GM12891 (cell line): ENCODE measurements around the gene FAM114A2.
"Not testable (repeated sequence)": the region's sequence is repeated elsewhere in the genome, so short reads cannot be mapped to it uniquely, and the experiment has no call there.

Experiments used
- DNase-seq: peaks from one replicate; pipeline ENCODE4 v3.0.0; 2011; ENCODE audit warnings: low spot score; ENCODE audit not compliant: insufficient read length
- FAIRE-seq: peaks from 2 replicates; lab custom pipeline; 2011; peaks lifted over from hg19 to GRCh38; lab: Jason Lieb, UNC
- PAX5 ChIP-seq: IDR thresholded peaks from 2 replicates; pipeline ENCODE4 v1.6.1; 2011; ENCODE audit warnings: low read length, moderate library complexity, mild to moderate bottlenecking; ENCODE audit not compliant: insufficient read depth, severe bottlenecking
- POLR2A ChIP-seq: IDR thresholded peaks from 2 replicates; pipeline ENCODE4 v1.6.1; 2011; ENCODE audit warnings: low read depth, low read length, control low read depth
- POLR2AphosphoS5 ChIP-seq: IDR thresholded peaks from 2 replicates; pipeline ENCODE4 v1.6.1; 2011; ENCODE audit warnings: low read depth, low read length, control low read depth
- POU2F2 ChIP-seq: IDR thresholded peaks from 2 replicates; pipeline ENCODE4 v1.6.1; 2011; ENCODE audit warnings: low read depth, mild to moderate bottlenecking, control low read depth, low read length, moderate library complexity
- SPI1 ChIP-seq: IDR thresholded peaks from 2 replicates; pipeline ENCODE4 v1.6.1; 2011; ENCODE audit warnings: low read depth, low read length, control low read depth
- TAF1 ChIP-seq: IDR thresholded peaks from 2 replicates; pipeline ENCODE4 v1.6.1; 2011; ENCODE audit warnings: low read depth, low read length, control low read depth

FAM114A2 gene

DNA sequence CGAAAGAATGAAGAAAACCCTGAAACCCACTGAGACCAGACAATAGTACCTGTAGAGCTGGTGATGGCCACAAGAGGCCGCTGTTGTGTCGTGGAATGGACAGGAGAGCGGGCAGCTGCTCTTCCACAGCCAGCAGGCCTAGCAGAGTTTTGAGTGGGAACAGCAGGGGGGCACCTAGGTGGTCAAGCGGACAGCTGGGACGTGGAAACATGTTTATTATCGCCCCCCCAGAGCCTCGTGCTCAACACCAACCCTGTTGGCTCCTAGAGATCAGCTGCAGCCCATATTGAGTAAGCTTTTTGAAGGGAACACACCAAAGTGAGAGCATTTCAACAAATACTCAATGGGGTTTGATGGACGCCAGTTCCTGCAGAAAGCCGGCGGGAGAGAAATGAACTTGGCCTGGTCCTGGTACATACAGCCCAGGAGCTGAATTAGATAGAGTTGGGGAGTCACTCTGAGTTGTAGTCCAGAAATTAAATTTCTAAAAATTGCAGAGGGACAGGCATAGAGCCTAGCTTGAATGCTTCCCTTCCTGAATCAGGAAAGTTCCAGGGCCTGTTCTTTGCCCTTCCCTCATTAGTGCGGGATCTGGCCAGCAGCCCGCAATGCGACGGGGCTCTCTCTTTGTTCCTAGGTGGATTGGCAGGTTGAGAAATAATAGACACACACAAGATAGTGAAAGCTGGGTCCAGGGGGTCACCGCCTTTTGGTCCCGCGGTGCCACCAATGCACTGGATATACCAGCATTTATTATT is 33.9 kb upstream of the FAM114A2 start:
- FAIRE-seq, result peak; percentile 85
- peak; percentile 56 for DNase-seq
- TF ChIP-seq POLR2A, result no peak
- TF ChIP-seq POU2F2, result no peak
- TF ChIP-seq PAX5, result no peak

GRCh38 chr5:154071799-154072413 is 33.2 kb upstream of the FAM114A2 start:
- DNase-seq, result no peak
- TF ChIP-seq SPI1, result no peak
- no peak for TF ChIP-seq POLR2A
- no peak for TF ChIP-seq TAF1
- no peak for TF ChIP-seq POU2F2
- TF ChIP-seq PAX5, result no peak
- no peak for TF ChIP-seq POLR2AphosphoS5
- FAIRE-seq, result peak; percentile 35

DNA sequence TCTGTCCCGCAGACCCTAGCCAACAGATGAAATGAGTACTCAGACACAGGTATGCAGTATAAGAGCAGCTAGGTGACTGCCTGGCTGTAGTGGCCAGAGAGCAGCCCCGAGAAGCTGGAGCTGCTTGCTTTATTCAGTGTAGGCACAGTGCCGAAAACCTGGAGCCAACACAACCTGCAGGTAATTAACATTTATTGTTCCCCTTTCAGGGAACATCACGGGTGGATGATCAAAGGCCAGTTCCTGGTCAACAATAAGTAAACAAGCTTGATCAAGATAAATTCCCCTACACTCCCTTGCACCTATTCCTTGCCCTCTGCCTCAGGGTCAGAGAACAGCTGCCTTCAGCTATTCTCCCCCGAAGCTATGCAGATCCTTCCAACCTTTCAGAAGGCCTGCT is 31.1 kb upstream of the FAM114A2 start:
- not testable (repeated sequence) for FAIRE-seq, DNase-seq

- no peak for TF ChIP-seq PAX5
- TF ChIP-seq POU2F2, result no peak
- TF ChIP-seq POLR2A, result no peak
- no peak for TF ChIP-seq SPI1
- no peak for TF ChIP-seq POLR2AphosphoS5
- TF ChIP-seq TAF1, result no peak
- DNase-seq, result no peak
- no peak for FAIRE-seq
Measured at GRCh38 chr5:154065971-154066370, 27.3 kb upstream of the FAM114A2 start.

- no peak for DNase-seq
- no peak for TF ChIP-seq POLR2A
- TF ChIP-seq SPI1, result no peak
- TF ChIP-seq POLR2AphosphoS5, result no peak
- no peak for FAIRE-seq
Measured at GRCh38 chr5:154063372-154063771, 24.7 kb upstream of the FAM114A2 start.

- FAIRE-seq, result no peak
- TF ChIP-seq TAF1 (no peak), POU2F2 (no peak), POLR2A (no peak), PAX5 (no peak), POLR2AphosphoS5 (no peak), SPI1 (no peak)
- DNase-seq, result no peak
Measured at GRCh38 chr5:154060606-154061005, 21.9 kb upstream of the FAM114A2 start.

DNA sequence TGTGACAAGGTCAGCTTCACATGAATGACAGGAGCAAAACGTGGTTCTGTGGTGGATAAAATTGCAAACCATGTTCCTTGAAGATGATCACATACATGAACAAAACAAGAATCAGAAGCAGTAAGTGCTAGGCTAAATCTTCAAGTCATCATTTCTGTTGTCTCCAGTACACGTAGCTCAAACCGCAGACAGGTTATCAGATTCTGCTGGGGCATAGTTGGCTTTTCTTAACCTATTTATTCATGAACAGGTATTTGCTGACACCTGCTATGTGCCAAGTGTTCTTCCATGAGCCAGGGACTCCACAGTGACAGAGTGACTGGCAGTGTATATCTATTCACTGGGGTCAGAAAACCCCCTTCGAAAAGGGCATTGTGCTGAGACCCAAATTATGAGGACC is 20.9 kb upstream of the FAM114A2 start:
- peak; percentile 80 for FAIRE-seq
- TF ChIP-seq POLR2A (no peak), TAF1 (no peak), POU2F2 (no peak), SPI1 (no peak), POLR2AphosphoS5 (no peak), PAX5 (no peak)
- no peak for DNase-seq

DNA sequence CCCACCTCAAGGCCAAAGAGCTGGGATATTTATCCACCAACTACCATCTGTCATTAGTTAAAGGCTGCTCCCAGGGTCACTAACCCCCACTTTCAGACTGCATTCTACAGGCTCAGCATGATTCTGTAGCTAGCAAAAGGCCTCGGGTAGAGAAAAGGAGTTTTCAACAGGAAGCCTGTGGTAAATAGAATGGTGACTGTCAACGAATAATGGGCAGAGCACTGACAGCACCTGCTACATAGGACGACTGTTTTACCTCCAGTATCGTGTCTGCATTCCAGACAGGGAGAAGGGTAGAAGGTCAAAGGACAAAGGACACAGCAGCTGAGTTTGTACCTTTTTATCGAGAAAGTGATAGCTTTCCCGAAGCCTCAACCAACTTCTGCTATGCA is 20.3 kb upstream of the FAM114A2 start:
- DNase-seq (no peak), FAIRE-seq (peak; percentile 91)
- TF ChIP-seq PAX5, result no peak
- TF ChIP-seq POLR2AphosphoS5, result no peak
- TF ChIP-seq SPI1, result no peak
- no peak for TF ChIP-seq POLR2A
- no peak for TF ChIP-seq POU2F2
- TF ChIP-seq TAF1, result no peak

DNA sequence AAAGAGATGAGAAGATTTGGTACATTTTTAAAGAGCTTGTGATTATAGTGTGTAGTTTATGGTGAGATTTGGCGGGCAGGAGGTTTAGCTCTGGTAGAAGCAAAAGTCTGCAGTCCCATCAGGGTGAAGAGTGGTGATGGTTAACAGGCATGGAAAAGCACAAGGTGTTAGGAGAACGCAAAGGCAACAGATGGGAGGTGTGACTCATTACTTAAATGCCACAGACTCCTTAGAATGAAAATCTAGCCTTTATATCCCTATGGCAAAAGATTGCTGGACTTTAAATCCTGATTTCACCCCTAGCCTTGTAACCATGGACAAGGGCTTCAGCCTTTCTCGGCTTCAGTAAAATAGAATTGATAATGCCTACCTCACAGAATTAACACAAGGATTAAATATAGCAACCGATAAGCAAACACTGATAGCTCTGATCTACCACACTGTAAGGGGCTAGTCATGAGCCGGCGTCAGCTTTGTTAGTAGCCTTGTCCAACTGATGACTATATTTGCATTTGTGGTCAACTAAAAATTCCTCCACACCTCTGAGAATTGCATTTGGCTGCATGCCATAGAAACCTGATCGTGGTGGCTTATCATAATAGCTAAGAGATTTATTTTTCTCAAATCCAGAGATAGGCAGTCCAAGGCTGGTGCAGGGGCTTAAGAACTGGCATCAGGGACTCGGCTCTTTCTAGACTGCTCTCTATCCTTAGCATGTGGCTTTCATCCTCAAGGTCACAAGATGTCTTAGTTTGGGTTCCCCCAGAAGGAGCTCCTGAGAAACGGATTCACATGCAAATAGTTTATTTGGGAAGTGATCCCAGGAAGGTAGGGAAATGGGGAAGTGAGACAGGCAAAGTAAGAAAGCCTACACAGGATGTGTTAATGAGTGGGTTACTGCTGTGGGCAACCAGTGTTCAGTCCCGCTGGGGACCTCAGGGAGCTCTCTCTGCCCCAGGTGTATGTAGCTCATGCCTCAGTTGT is 19.6 kb upstream of the FAM114A2 start:
- TF ChIP-seq PAX5, result no peak
- no peak for TF ChIP-seq POLR2A
- no peak for TF ChIP-seq TAF1
- no peak for TF ChIP-seq POLR2AphosphoS5
- TF ChIP-seq SPI1, result peak; percentile 93
- TF ChIP-seq POU2F2, result 0 out of 2 replicates have a peak, but pooled peaks have one; percentile 20
- no peak for DNase-seq
- peak; percentile 55 for FAIRE-seq

- FAIRE-seq, result no peak
- TF ChIP-seq PAX5, result no peak
- DNase-seq, result no peak
Measured at GRCh38 chr5:154055201-154055600, 16.5 kb upstream of the FAM114A2 start.
